OCI-LY1 (cell line): Measurements from ENCODE around the gene SGMS2.
"Not testable (repeated sequence)": the region's sequence is repeated elsewhere in the genome, so short reads cannot be mapped to it uniquely, and the experiment has no call there.

Experiments used
- H2AFZ ChIP-seq: fragments of 200-600 bp; sonication (generic), shearing (Covaris generic); 2 replicates; pipeline ENCODE4 v1.6.0; 2014; ENCODE audit warnings: antibody characterized with exemption, mild to moderate bottlenecking, low read length
- H3F3A ChIP-seq: fragments of 200-600 bp; sonication (generic), shearing (Covaris generic); 2 replicates; pipeline ENCODE4 v1.6.0; 2014; ENCODE audit warnings: mild to moderate bottlenecking, antibody characterized with exemption, low read length, moderate library complexity; ENCODE audit not compliant: insufficient read depth
- H3K27ac ChIP-seq: fragments of 200-600 bp; sonication (generic); 2 replicates; pipeline ENCODE4 v1.5.1; 2014; ENCODE audit warnings: low read length, mixed run types, mild to moderate bottlenecking, low read depth; ENCODE audit not compliant: poor library complexity, severe bottlenecking
- H3K27me3 ChIP-seq: fragments of 200-600 bp; sonication (generic); 2 replicates; pipeline ENCODE4 v1.6.0; 2014; ENCODE audit warnings: antibody characterized with exemption, mild to moderate bottlenecking, low read length, moderate library complexity; ENCODE audit not compliant: insufficient read depth
- H3K36me3 ChIP-seq: fragments of 200-600 bp; sonication (generic); 2 replicates; pipeline ENCODE4 v1.6.1; 2014; ENCODE audit warnings: mild to moderate bottlenecking, antibody characterized with exemption, low read length, moderate library complexity, mixed read lengths; ENCODE audit not compliant: insufficient read depth
- H3K4me1 ChIP-seq: fragments of 200-600 bp; sonication (generic); 2 replicates; pipeline ENCODE4 v1.5.1; 2014; ENCODE audit warnings: mild to moderate bottlenecking, low read length, moderate library complexity; ENCODE audit not compliant: insufficient read depth, severe bottlenecking
- H3K4me2 ChIP-seq: fragments of 200-600 bp; sonication (generic), shearing (Covaris generic); 2 replicates; pipeline ENCODE4 v1.6.1; 2014; ENCODE audit warnings: low read length
- H3K4me3 ChIP-seq: fragments of 200-600 bp; sonication (generic); 2 replicates; pipeline ENCODE4 v1.5.1; 2014; ENCODE audit warnings: low read length, low read depth, mild to moderate bottlenecking, mixed read lengths; ENCODE audit not compliant: poor library complexity, severe bottlenecking
- H3K79me2 ChIP-seq: fragments of 200-600 bp; shearing (Covaris generic); 2 replicates; pipeline ENCODE4 v1.6.1; 2016; ENCODE audit warnings: mixed run types, low read length, mixed read lengths; ENCODE audit not compliant: insufficient read depth
- H3K9ac ChIP-seq: fragments of 200-600 bp; sonication (generic), shearing (Covaris generic); 2 replicates; pipeline ENCODE4 v1.6.1; 2014; ENCODE audit warnings: mild to moderate bottlenecking, low read length, mixed read lengths
- H3K9me2 ChIP-seq: fragments of 200-600 bp; sonication (generic), shearing (Covaris generic); 2 replicates; pipeline ENCODE4 v1.6.1; 2014; ENCODE audit warnings: low read depth, mild to moderate bottlenecking, low read length, mixed read lengths
- H3K9me3 ChIP-seq: fragments of 200-600 bp; shearing (Covaris generic); 2 replicates; pipeline ENCODE4 v1.6.1; 2014; ENCODE audit warnings: low read length, mixed read lengths
- H4K20me1 ChIP-seq: fragments of 200-600 bp; sonication (generic), shearing (Covaris generic); 2 replicates; pipeline ENCODE4 v1.6.0; 2016; ENCODE audit warnings: mild to moderate bottlenecking, low read length; ENCODE audit not compliant: insufficient read depth
- CTCF ChIP-seq: fragments of 200-600 bp; sonication (generic), shearing (Covaris generic); IDR thresholded peaks from 2 replicates; pipeline ENCODE4 v1.5.1; 2017; ENCODE audit warnings: mild to moderate bottlenecking, antibody characterized with exemption, low read length, moderate library complexity, mixed read lengths
- EZH2 ChIP-seq: fragments of 200-600 bp; sonication (generic), shearing (Covaris generic); IDR thresholded peaks from 2 replicates; pipeline ENCODE4 v1.8.0; 2017; ENCODE audit warnings: borderline replicate concordance, mixed run types, mild to moderate bottlenecking, antibody characterized with exemption, low read length, moderate library complexity, mixed read lengths

Gene SGMS2

GRCh38 chr4:107901213-107901934 is 76.6 kb downstream of the SGMS2 start:
- Histone ChIP-seq H2AFZ (no peak overlapping the region), H3K79me2 (no peaks in the 10 kb centered on the region), H3K9me3 (no peaks in the 10 kb centered on the region)

GRCh38 chr4:107902715-107903114 is 78.0 kb downstream of the SGMS2 start:
- Histone ChIP-seq H3K9me3 (no peaks in the 10 kb centered on the region), H2AFZ (no peak overlapping the region), H3K4me1 (no peaks in the 10 kb centered on the region), H3K4me3 (no peak overlapping the region), H3K27ac (no peak overlapping the region), H3K36me3 (no peaks in the 10 kb centered on the region), H4K20me1 (no peaks in the 10 kb centered on the region), H3K4me2 (no peak overlapping the region), H3K9ac (no peak overlapping the region), H3F3A (no peaks in the 10 kb centered on the region), H3K9me2 (no peaks in the 10 kb centered on the region), H3K27me3 (no peaks in the 10 kb centered on the region), H3K79me2 (no peaks in the 10 kb centered on the region)
- TF ChIP-seq EZH2: no peak
- no peak for TF ChIP-seq CTCF

More at GRCh38 chr4:107901213-107901934, 76.6 kb downstream of the SGMS2 start:
- Histone ChIP-seq H3F3A (no peaks in the 10 kb centered on the region), H3K27ac (no peak overlapping the region), H3K36me3 (no peaks in the 10 kb centered on the region), H3K9ac (no peak overlapping the region), H3K4me3 (no peak overlapping the region), H3K4me2 (no peak overlapping the region), H3K9me2 (no peaks in the 10 kb centered on the region), H4K20me1 (no peaks in the 10 kb centered on the region), H3K4me1 (no peaks in the 10 kb centered on the region), H3K27me3 (no peaks in the 10 kb centered on the region)
- no peak for TF ChIP-seq EZH2
- TF ChIP-seq CTCF: no peak

GRCh38 chr4:107905082-107905481 is 80.3 kb downstream of the SGMS2 start:
- not testable (repeated sequence) for H2AFZ ChIP-seq, H4K20me1 ChIP-seq, H3K4me1 ChIP-seq, H3F3A ChIP-seq, H3K27me3 ChIP-seq, H3K9me2 ChIP-seq, H3K9ac ChIP-seq, H3K4me3 ChIP-seq, H3K79me2 ChIP-seq, H3K9me3 ChIP-seq, H3K36me3 ChIP-seq, H3K27ac ChIP-seq, H3K4me2 ChIP-seq
